Adipocyte (in vitro differentiated cells): ENCODE measurements around the gene KRTAP1-3.
"Not testable (repeated sequence)": the region's sequence is repeated elsewhere in the genome, so short reads cannot be mapped to it uniquely, and the experiment has no call there.

Experiments used
- DNase-seq: peaks from one replicate; pipeline ENCODE4 v3.0.0-alpha.2; 2015; ENCODE audit warnings: low read depth
- H3K27me3 ChIP-seq: replicated peaks from 2 replicates; pipeline ENCODE4 v1.7.0; 2013; ENCODE audit warnings: mild to moderate bottlenecking, low read length, moderate library complexity; ENCODE audit not compliant: control insufficient read depth, insufficient read depth
- H3K36me3 ChIP-seq: 2 replicates; pipeline ENCODE4 v1.7.0; 2013; ENCODE audit warnings: low read length, mild to moderate bottlenecking, moderate library complexity; ENCODE audit not compliant: control insufficient read depth, insufficient read depth, severe bottlenecking
- H3K4me1 ChIP-seq: 2 replicates; pipeline ENCODE4 v1.7.0; 2013; ENCODE audit warnings: mild to moderate bottlenecking, low read length, moderate library complexity; ENCODE audit not compliant: control insufficient read depth, insufficient read depth
- H3K4me3 ChIP-seq: 2 replicates; pipeline ENCODE4 v1.7.0; 2013; ENCODE audit warnings: mild to moderate bottlenecking, low read length, moderate library complexity
- H3K9ac ChIP-seq: 2 replicates; pipeline ENCODE4 v1.7.0; 2013; ENCODE audit warnings: mild to moderate bottlenecking, low read length, moderate library complexity
- H3K9me3 ChIP-seq: 2 replicates; pipeline ENCODE4 v1.7.0; 2013; ENCODE audit warnings: mild to moderate bottlenecking, low read length, moderate library complexity; ENCODE audit not compliant: control insufficient read depth

KRTAP1-3 gene

DNA sequence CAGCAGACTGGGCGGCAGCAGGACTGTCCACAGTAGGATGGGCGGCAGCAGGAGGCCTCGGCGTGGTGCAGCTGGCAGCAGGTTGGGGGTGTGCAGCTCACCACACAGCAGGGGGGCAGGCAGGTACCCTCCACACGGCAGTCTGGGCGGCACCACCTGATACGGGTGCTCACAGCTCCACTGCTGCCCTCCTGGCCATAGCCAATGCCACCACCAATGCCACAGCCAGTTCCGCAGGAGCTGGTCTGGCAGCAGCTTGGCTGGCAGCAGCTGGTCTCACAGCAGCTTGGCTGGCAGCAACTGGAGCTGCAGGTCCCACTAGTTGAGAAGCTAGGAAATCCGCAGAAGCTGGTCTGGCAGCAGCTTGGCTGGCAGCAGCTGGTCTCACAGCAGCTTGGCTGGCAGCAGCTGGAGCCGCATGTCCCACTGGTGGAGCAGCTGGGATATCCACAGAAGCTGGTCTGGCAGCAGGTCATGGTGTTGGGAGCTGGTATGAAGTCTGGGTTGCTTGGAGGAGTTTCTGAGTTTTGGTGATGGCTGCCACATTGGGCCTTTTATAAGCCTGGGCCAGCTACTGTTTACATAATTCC, at the start of gene KRTAP1-3:
TSS of gene KRTAP1-3 (minus strand) at position 529 of the 590 bp plus-strand sequence. CDS start at position 476, 53 bp downstream.
- H3K36me3 ChIP-seq, H3K4me1 ChIP-seq, H3K27me3 ChIP-seq, H3K4me3 ChIP-seq, H3K9ac ChIP-seq, H3K9me3 ChIP-seq, DNase-seq: not testable (repeated sequence)

DNA sequence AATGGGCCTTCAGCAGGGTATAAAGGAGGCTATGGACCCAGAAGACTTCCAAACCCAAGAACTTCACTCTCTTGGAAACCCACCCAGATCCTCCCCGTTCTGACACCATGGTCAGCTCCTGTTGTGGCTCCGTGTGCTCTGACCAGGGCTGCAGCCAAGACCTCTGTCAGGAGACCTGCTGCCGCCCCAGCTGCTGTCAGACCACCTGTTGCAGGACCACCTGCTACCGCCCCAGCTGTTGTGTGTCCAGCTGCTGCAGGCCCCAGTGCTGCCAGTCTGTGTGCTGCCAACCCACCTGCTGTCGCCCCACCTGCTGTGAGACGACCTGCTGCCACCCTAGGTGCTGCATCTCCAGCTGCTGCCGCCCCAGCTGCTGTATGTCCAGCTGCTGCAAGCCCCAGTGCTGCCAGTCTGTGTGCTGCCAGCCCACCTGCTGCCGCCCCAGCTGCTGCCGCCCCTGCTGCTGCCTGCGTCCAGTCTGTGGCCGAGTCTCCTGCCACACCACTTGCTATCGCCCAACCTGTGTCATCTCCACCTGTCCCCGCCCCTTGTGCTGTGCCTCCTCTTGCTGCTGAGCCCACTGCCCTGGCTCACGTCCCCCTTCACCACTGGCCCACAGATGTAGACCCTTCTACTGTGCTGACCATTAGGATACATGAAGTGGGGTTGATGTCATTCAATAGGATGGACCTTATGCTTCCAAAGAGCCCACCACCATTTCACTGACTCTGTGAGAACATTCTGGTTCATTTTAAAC, 49.6 kb upstream of the KRTAP1-3 start, which contains the start of gene KRTAP4-7:
TSS of gene KRTAP4-7 (plus strand) at position 51 of the 757 bp plus-strand sequence. CDS start at position 108, 57 bp downstream.
- not testable (repeated sequence) for H3K4me1 ChIP-seq, H3K27me3 ChIP-seq, H3K9me3 ChIP-seq, H3K36me3 ChIP-seq, H3K9ac ChIP-seq, H3K4me3 ChIP-seq, DNase-seq

GRCh38 chr17:41083427-41083826, 48.8 kb upstream of the KRTAP1-3 start:
- H3K9ac ChIP-seq, H3K9me3 ChIP-seq, H3K4me1 ChIP-seq, H3K36me3 ChIP-seq, H3K4me3 ChIP-seq, H3K27me3 ChIP-seq, DNase-seq: not testable (repeated sequence)

DNA sequence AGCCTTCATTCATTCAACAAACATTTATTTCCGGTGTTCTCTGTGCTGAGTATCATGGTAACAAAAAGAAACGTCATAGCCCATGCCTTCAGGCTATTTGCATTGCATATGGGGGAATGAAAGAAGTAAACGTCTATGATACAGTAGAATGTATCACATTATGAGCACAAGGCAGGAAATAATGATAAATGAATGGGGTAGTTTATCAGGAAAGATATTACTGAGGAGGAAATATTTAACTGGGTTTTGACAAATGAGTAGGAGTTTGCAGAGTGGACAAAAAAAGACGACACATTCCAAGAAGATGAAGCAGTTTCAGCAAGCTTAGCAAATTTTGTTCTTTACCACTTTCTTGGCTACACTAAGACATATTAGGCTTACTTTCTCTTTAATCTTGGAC, 48.0 kb upstream of the KRTAP1-3 start:
- Histone ChIP-seq H3K9ac (no peak overlapping the region), H3K4me3 (no peak overlapping the region), H3K36me3 (no peaks in the 10 kb centered on the region), H3K27me3 (no peaks in the 10 kb centered on the region), H3K4me1 (no peaks in the 10 kb centered on the region), H3K9me3 (no peaks in the 10 kb centered on the region)
- DNase-seq, result peak; percentile 44

DNA sequence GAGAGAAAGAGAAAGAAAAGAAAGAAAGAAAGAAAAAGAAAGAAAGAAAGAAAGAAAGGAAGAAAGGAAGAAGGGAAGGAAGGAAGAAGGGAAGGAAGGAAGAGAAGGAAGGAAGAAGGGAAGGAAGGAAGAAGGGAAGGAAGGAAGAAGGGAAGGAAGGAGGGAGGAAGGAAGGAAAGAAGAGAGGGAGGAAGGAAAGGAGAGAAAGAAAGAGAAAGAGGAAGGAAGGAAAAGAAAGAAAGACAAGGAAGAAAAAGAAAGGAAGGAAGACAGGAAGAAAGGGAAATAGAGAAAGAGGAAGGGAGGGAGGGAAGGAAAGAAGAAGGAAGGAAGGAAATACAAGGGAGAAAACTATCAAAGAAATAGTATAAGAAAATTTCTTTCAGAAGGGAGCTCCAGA, 42.1 kb upstream of the KRTAP1-3 start:
- no peaks in the 10 kb centered on the region for H3K36me3 ChIP-seq
- DNase-seq, result no peak
- no peaks in the 10 kb centered on the region for H3K4me1 ChIP-seq
- no peaks in the 10 kb centered on the region for H3K9me3 ChIP-seq
- no peak overlapping the region for H3K9ac ChIP-seq
- no peak overlapping the region for H3K4me3 ChIP-seq
- H3K27me3 ChIP-seq, result no peaks in the 10 kb centered on the region

GRCh38 chr17:41073676-41074075, 39.0 kb upstream of the KRTAP1-3 start:
- no peak for DNase-seq
- no peaks in the 10 kb centered on the region for H3K36me3 ChIP-seq

DNA sequence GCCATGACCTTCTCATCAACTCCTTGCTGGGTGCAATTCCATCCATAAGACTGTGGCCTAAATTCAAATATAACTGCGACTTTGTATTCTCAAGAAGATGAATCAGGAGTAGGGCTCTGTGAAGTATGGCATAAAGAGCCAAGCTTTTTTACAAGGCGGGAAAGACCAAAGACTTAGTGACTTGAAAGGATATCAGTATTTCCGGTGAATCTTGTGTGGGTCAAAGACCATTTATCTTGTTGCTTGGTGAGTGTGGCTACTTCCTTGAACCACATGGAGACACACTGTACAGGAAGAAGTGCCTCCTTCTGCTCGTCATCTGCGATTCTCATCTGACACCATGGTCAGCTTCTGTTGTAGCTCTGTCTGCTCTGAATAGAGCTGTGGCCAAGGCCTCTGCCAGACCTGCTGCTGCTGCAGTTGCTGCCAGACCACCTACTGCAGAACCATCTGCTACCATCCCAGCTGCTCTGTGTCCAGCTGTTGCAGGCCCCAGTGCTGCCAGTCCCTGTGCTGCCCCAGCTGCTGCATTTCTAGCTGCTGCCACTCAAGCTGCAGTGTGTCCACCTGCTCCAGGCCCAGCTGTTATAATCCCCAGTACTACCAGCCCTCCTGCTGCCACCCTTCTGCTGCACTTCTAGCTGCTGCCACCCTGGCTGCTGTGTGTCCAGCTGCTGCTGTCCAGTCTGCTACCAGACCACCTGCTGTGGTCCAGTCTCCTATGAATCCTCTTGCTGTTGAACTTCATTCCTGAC, 37.1 kb upstream of the KRTAP1-3 start:
- Histone ChIP-seq H3K9me3 (no peaks in the 10 kb centered on the region), H3K4me3 (no peak overlapping the region), H3K36me3 (no peaks in the 10 kb centered on the region), H3K4me1 (no peaks in the 10 kb centered on the region), H3K9ac (no peak overlapping the region), H3K27me3 (no peaks in the 10 kb centered on the region)
- no peak for DNase-seq

More at GRCh38 chr17:41073676-41074075, 39.0 kb upstream of the KRTAP1-3 start:
- Histone ChIP-seq H3K9me3 (no peaks in the 10 kb centered on the region), H3K27me3 (no peaks in the 10 kb centered on the region), H3K4me3 (no peak overlapping the region), H3K4me1 (no peaks in the 10 kb centered on the region), H3K9ac (no peak overlapping the region)

DNA sequence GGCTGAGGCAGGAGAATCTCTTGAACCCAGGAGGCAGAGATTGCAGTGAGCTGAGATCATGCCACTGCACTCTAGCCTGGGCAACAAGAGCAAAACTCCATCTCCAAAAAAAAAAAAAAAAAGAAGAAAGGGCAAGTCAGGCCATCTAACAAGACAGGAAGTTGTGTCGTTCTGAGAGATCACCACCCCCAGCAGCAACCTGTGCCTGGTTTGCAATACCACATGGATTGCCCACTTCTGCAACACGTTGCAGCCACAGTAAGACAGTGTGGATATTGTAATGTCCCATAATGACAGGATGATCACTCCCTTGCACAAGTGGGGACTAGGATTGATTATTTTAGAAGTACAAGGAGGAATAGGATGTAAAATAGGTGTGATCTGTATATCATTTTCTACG, 34.4 kb upstream of the KRTAP1-3 start:
- Histone ChIP-seq H3K27me3 (no peaks in the 10 kb centered on the region), H3K4me3 (no peak overlapping the region)

DNA sequence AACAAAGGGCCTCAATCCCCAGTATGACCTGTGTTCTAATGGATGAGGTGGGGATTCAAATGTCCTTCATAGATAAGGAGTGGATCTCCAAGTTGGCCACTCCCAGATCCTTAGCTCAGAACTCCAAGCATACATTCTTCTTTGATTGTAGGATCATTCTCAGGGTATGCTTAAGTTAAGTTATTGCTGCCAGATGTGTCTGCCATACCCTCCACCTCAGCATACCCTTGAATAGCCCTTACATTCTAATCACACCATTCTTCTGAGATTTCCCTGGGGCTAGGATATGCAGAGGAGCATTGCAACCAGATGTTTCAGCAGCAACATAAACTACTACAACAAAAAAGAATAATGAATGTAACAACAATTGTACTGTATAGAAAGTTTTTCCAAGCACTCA, 32.6 kb upstream of the KRTAP1-3 start:
- Histone ChIP-seq H3K4me1 (peaks cover 6% of the 10 kb centered on the region), H3K4me3 (no peak overlapping the region), H3K36me3 (no peaks in the 10 kb centered on the region), H3K9ac (no peak overlapping the region), H3K27me3 (no peaks in the 10 kb centered on the region), H3K9me3 (no peaks in the 10 kb centered on the region)
- peak; percentile 82 for DNase-seq

More for the DNA sequence above, 34.4 kb upstream of the KRTAP1-3 start:
- Histone ChIP-seq H3K9me3 (no peaks in the 10 kb centered on the region), H3K4me1 (no peaks in the 10 kb centered on the region), H3K36me3 (no peaks in the 10 kb centered on the region), H3K9ac (no peak overlapping the region)
- no peak for DNase-seq

DNA sequence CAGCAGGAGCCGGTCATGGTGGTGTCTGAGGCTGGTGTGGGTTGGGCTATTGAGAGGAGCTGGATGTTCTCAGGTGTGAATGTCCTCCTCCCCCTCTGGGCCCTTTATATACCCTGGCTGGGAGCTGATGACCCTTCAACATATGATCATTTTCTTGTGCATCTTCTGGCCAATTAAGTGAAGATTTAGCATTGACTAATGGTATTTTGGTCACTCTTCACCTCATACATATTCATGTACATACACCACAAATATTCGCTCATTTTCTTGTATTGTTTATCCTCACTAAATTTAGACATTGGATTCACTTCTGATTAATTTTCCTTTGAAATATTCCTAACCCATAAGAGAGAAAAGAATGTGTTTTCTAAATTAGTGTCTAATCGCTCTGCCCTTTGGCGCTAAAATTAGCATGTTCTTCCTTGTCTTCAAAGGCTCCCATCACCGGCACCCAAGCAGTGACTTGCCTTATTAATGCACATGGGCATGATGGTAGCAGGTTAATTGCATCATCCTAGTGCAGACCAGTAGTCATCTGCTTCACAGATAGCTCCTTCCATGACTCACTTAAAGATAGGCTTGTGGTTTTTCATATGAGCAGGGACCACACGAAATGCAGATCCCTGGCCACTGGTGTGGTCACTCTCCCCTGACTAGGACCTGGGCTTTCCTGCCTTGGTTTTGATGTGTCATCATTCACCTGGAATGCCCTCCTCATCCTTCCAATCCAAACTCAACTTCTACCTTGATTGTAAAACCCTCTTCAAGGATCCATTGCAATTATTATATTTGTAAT, 31.4 kb upstream of the KRTAP1-3 start, which contains the start of gene KRTAP2-4:
TSS of gene KRTAP2-4 (minus strand) at position 51 of the 796 bp plus-strand sequence. CDS start at position 17, 34 bp downstream.
- peaks cover 18% of the 10 kb centered on the region for H3K4me1 ChIP-seq
- DNase-seq, result peak; percentile 57
- H3K9ac ChIP-seq, result no peak within 1 kb of the TSS
- no peak within 1 kb of the TSS for H3K4me3 ChIP-seq
- H3K9me3 ChIP-seq, result no peaks in the 10 kb centered on the region
- no peaks in the 10 kb centered on the region for H3K36me3 ChIP-seq
- no peaks in the 10 kb centered on the region for H3K27me3 ChIP-seq
